GM12875 (cell line): ENCODE measurements around the gene CACNA1H.
"Not testable (repeated sequence)": the region's sequence is repeated elsewhere in the genome, so short reads cannot be mapped to it uniquely, and the experiment has no call there.

Source experiments
- H3K4me3 ChIP-seq: one replicate; pipeline ENCODE4 v1.5.1; 2011; ENCODE audit warnings: low read depth, low read length, control low read depth
- TF ChIP-seq, protein P1 (sequence below): IDR thresholded peaks from 2 replicates; pipeline ENCODE4 v1.5.1; 2011; ENCODE audit warnings: low read depth, mild to moderate bottlenecking, control low read depth, inconsistent platforms, low read length, moderate library complexity, borderline replicate concordance; ENCODE audit not compliant: insufficient read depth

The CACNA1H gene

DNA sequence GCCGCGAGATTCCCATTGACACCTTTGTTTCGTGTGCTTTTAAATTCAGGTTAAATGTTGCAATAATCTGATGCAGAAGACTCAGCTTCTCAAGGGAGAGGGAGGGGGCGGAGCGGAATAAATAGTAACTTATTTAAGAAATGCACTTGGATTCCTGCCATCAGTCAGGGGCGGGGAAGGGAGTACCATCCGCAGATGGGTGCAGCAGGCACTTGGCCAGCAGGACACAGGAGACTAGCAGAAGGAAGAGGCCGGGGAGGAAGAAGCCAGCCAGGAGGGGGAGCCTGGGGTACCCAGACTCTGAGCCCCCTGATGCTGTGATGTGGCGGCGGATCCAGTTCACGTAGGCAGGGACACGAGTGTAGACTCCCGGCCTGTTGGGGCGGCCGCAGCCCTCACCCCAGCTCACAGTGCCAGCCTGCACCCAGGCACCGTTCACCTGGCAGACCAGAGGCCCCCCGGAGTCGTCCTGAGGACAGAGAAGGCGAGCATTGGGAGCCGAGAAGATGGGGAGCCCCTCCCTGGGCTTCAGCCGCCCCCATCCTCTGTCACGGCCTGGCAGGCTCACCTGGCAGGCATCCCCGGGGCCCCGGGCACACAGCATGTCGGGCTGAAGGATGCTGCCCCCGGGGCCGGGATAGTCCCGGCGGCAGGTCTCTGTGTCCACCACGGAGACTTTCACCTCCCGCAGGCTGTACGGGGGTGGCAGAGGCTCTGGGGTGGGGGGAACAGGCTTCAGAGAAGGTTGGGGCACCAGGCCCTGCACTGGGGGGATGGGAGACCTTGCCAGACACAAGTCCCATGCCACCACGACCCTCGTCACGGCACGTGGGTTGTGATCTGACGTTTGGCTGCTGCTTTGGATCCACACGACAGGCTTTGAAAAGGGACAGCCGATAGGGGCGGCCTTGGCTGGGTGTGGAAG, 69.0 kb downstream of the CACNA1H start:
- TF ChIP-seq, protein P1, sequence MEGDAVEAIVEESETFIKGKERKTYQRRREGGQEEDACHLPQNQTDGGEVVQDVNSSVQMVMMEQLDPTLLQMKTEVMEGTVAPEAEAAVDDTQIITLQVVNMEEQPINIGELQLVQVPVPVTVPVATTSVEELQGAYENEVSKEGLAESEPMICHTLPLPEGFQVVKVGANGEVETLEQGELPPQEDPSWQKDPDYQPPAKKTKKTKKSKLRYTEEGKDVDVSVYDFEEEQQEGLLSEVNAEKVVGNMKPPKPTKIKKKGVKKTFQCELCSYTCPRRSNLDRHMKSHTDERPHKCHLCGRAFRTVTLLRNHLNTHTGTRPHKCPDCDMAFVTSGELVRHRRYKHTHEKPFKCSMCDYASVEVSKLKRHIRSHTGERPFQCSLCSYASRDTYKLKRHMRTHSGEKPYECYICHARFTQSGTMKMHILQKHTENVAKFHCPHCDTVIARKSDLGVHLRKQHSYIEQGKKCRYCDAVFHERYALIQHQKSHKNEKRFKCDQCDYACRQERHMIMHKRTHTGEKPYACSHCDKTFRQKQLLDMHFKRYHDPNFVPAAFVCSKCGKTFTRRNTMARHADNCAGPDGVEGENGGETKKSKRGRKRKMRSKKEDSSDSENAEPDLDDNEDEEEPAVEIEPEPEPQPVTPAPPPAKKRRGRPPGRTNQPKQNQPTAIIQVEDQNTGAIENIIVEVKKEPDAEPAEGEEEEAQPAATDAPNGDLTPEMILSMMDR = no peak

DNA sequence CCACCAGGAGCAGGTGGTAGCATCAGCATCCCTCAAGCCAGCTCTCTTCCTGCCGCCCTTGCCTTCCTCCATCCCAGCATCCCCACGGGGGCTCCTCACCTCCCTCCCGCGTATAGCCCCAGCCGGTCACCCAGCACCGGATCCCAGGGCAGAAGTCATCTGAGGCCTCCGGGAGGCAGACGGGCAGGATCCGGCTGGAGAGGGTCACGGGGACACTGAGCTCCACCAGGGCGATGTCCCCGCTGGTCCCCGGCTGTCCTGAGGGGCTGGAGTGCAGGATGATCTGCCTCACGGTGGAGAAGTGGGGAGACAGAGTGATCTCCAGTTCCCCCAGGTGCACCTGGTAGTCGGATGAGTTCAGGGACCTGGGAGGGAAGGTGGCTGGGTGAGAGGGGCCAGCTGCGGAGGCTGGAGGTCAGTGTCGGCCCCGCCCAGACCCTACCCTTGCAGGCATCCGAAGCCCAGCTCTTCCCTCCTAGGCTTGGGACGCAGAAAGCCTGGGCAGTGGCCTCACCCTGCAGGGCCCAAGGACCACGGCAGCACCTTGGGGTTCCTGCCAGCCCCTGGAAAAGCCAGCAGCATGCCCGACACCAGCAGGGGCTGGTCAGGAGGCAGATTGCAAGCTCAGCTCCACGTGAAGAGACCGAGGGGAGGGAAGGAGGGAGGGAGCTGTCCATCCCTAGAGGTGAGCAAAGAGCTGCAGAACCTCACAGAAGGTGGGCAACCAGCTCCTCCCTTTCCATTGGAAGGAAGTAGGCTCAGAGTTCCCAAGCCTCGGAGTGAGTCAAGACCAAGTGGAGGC, 69.8 kb downstream of the CACNA1H start:
- TF ChIP-seq, protein P1 = no peak
- H3K4me3 ChIP-seq = no peak overlapping the region

More for the DNA sequence above, 69.0 kb downstream of the CACNA1H start:
- no peak overlapping the region for H3K4me3 ChIP-seq

DNA sequence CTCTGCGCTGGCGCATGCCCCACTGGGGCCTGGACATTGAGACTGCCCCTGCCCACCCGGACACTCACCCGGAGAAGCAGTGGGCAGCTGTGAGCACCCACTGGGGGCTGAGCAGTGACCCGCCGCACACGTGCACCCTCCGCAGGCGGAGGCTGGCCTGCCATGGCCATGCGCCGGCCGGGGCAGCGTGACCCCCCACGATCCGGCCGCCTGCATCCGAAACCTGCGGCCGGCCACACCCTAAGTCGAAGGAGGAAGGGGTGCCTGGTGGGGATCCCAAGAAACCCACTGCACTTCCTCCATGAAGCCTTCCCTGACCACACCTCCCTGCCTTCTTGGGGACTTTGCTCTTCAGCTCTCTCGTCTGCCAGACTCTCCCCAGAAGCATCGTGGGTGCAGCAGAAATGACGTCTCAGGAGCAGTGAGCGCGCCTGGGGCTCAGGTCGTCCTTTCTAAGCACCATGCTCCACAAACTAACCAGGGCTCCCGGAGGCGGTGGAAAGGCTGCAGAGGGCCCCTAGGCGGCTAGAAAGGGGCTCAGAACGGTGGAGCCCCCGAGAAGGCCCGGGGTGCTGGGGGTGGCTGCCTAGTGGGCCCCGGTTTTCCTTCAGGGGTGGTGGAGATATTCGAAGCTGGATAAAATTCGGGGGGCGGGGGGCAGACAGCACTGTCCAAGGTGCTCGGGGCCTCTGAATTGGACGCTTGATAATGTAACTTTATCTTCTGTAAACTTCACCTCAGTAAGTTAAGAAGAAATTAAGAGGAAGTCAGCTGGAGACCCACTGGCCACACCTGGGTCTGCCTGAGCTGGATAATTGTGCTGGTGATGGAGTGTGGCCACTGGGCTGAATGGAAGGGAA, 70.7 kb downstream of the CACNA1H start:
- no peak overlapping the region for H3K4me3 ChIP-seq
- TF ChIP-seq, protein P1 = no peak

DNA sequence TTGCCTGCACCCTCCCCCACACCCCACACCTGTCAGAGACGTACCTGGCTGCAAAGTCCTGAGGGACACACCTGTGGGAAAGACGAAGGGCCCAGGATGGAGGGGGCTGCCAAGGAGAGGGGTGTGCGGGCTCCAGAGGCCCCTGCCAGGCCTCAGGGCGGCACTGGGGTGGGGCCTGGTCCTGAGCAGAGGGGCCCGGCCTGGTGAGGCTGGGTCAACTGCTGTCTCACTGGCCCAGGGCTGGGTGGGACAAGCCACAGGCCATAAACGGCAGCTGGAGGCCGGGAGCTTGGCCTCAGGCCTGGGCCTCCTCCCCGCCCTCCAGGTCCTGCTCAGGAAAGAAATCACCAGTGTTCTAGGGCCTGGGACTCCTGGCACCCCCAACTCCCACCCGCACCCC, 71.7 kb downstream of the CACNA1H start:
- TF ChIP-seq, protein P1 = no peak

DNA sequence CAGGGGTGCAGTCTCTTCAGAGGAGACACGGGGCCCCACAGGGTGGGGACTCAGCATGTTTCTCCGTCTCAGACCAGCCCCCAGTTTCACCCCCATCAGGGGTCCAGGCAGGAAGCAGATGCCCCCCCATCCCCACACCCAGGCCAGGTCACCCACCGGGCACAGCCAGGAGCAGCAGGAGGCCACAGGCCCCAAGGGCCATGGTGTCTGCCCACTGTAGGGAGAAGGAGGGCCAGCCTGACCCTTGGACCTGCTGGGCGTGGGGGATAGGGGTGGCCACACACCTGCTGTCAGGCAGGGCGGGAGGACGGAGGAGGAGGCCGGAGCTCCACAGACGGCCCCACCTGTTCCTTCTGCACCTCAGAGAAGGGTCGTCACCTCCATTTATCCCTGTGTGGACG, 72.1 kb downstream of the CACNA1H start, which contains the start of gene TPSG1:
TPSG1 (minus strand) TSS at position 218 of the 401 bp plus-strand sequence; CDS start at position 202, 16 bp downstream.
- TF ChIP-seq, protein P1 = no peak
- no peak within 1 kb of the TSS for H3K4me3 ChIP-seq

More for the DNA sequence above, 71.7 kb downstream of the CACNA1H start:
- H3K4me3 ChIP-seq = no peak overlapping the region

DNA sequence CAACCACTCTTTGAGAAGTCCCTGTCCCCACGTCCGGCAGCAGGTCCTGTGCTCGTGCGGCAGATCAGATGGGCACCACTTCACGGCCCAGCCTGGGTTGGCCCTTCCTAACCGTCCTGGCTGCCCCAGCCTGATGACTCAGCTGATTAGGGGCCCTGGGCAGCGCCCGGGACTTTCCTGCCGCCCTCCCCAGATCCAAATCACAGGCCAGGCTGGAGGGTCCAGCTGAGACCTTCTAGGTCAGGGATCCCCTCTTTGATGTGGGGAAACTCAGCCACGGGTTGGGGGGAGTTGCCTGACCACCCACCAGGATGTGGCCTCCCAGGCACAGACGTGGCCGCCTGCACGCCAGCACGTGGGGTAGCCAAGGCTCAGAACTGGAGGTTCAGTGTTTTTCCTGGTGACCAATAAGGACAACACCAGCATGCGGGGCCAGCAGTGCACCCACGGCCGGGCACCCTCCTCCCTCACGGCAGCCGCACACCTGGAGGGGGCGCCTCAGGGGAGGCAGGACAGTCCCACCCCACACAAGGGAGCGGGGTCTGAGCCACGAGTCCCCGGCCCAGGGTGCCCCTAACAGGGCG, 72.9 kb downstream of the CACNA1H start:
- not testable (repeated sequence) for H3K4me3 ChIP-seq

DNA sequence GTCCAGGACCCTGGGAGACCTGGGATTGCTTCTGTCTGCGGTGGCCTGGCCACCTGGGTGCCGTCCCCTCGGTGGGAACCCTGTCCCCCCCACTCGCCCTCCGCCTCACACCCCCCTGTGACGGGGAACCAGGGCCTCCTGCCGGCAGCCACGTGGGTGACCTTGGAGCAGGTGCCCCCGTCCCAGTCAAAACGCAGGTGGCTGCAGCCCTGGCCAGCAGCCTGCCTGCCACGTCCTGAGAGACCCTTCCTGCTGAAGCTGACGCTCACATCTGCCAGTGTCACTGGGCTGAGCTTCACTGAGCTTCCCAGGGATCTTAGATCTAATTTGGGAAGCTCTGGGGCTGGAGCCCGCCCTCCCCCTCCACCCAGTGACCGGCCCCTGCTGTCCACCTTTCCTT, 73.8 kb downstream of the CACNA1H start:
- H3K4me3 ChIP-seq = not testable (repeated sequence)

DNA sequence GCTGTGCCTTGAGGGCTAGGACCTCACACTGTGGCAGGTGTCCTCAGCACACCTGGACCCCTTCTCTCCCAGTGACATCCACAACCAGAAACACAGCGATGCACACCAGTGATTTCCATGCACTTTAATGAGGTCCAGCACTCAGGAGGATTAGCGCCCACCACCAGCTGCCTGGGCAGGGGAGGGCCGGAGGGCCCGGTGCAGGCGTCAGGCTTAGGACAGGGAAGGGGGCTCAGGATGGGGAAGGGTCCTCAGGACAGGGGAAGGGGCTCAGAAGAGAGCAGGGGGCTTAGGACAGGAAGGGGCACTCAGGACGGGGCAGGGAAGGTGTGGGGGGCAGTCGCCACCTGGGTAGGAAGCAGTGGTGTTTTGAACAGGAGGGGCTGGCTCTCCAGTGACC, 75.3 kb downstream of the CACNA1H start:
- H3K4me3 ChIP-seq = not testable (repeated sequence)

DNA sequence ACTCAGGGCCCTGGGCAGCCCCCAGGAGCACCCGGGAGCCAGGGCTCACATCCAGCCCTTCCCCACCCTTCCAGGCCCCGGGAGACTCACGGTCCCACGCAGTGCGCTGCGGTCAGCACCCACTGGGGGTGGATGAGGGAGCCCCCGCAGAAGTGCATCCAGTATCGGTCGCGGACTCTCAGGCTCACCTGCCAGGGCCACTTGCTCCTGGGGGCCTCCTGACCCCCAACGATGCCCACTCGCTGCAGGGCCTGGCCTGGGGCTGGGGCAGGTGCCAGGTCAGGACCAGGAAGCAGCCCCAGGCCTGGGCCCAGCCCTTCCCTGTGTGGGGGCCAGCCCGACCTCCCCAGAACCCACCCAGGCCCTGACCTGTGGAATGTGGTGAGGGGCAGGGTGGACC, 76.6 kb downstream of the CACNA1H start:
- H3K4me3 ChIP-seq = not testable (repeated sequence)

DNA sequence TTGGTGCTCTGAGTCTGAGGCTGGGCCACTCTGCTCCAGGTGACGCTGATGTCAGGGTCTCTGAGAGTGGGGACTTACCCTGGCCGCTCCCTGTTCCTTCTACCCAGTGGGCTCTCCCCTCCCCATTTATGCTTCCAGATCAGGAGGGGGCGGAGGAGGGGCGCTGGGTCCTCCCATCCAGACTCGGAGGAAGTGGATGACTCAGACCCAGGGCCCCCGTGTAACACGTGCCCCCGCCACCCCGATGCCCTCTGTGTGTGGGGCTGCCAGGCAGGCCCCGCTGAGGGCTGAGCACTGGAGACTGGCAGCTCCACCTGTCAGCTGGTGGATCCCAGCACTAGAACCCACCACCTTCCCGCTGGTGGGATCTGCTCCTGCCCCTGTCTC, 77.2 kb downstream of the CACNA1H start, which contains the start of gene TPSB2:
TPSB2 (minus strand) TSS at position 101 of the 387 bp plus-strand sequence. CDS start 233 bp downstream, outside the sequence.
- H3K4me3 ChIP-seq = not testable (repeated sequence)

DNA sequence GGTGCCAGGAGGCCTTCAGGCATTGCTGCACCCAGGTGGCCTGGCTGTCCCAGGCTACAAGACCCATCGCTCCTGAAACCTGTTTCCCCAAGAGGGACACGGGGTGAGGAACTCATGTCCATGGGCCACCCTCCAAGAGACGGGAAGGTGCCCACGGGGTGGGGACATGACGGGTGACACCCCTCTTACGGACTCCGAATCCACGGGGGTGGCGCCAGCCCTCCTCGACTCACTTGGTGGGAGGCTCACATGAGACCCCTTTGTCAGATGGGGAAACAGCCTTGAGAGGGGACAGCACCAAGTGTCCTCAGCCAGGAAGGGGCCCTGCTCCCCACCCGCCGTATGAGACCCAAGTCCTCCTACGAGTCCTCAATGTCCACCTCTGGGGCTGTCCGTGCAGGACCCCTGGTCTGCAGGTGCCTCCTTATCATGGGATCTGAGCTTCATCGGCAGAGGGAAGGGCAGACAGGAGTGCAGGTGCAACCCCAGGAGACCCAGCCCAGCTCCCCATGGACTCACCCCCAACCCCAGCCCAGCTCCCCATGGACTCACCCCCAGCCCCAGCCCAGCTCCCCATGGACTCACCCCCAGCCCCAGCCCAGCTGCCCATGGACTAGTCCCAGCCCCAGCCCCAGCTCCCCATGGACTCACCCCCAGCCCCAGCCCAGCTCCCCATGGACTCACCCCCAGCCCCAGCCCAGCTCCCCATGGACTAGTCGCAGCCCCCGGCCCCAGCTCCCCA, 77.7 kb downstream of the CACNA1H start:
- not testable (repeated sequence) for H3K4me3 ChIP-seq

DNA sequence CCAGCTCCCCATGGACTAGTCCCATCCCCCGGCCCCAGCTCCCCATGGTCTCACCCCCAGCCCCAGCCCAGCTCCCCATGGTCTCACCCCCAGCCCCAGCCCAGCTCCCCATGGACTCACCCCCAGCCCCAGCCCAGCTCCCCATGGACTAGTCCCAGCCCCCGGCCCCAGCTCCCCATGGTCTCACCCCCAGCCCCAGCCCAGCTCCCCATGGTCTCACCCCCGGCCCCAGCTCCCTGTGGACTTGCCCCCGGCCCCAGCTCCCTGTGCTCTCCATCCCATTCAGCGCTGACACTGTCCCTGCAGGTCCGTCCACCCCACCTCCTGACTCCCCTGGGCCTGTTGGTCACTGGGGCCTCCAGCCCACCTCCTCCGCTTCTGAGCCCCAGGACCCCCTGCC, 78.4 kb downstream of the CACNA1H start:
- not testable (repeated sequence) for H3K4me3 ChIP-seq
